ENCODE measurements around the gene WNT7B.

DNA sequence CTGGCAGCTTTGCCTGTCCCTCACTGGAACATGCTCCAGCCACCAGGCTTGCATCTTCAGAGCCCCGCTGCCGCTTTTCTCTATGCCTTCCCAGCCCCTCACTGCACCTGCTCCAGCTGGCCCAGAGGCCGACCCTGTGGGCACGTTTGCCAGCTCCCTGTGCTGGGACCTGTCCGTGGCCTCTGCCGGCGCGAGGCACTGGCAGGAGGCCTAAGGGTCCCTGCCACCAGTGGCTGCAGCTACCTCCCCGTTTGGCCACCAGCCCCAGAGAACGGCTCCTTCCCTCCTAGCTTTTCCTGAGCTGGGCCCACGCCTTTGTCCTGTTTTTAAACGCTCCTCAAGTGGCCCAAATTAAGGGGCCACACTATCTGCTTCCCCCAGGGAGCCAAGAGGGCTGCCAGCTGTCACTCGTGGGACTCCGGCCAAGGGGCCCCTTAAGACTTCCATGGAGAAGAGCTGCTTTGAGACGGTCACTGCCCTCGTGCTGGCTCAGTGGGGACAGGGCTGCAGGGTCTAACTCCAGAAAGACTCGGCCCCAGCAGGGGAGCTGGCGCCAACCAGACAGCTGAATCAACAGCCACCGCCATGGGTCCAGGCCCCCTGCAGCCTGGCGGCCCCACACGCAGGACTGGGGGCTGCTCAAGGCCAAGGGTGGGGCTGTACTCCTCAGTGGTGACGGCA lies 24.6 kb upstream of the WNT7B start:
- TF ChIP-seq POLR2A (IDR thresholded peaks at IDR 0.05) (no peak), POLR2AphosphoS5 (IDR thresholded peaks at IDR 0.05) (peak in 2 of 3 donors; percentile 66 to 67), CTCF (IDR thresholded peaks at IDR 0.05 in 8 of 11, conservative IDR thresholded peaks at IDR 0.05 in 3 of 11) (no peak)

Data from spleen (tissue), 7 donors.